Esophagus muscularis mucosa (tissue), 4 donors: ENCODE data around the gene KAT2B. TPM values are rescaled to one million over a fixed set of nuclear protein-coding genes. Genes with fewer than 3 reads are reported as not detected.

Experiments used
- DNase-seq: peaks from one replicate; pipeline ENCODE4 v3.0.0-alpha.2; 2017; ENCODE audit errors: extremely low spot score
- H3K27ac ChIP-seq, 4 donors: fragments of 200-600 bp; sonication (generic); replicated peaks in 1 of 4; 1 replicate in 3 of 4; 2 replicates in 1 of 4; pipeline ENCODE4 v1.5.1; 2016 to 2019; ENCODE audit warnings: mild to moderate bottlenecking in 1 of 4
- H3K27me3 ChIP-seq, 4 donors: fragments of 200-600 bp; sonication (generic); one replicate each; pipeline versions ENCODE4 v1.5.1 to v1.6.0; 2016 to 2019
- H3K36me3 ChIP-seq, 4 donors: fragments of 200-600 bp; sonication (generic); one replicate each; pipeline ENCODE4 v1.5.1; 2016 to 2019
- H3K4me1 ChIP-seq, 4 donors: fragments of 200-600 bp; sonication (generic); one replicate each; pipeline ENCODE4 v1.5.1; 2016 to 2019
- H3K4me3 ChIP-seq, 4 donors: fragments of 200-600 bp; sonication (generic); 1 replicate in 2 of 4; 2 replicates in 2 of 4; pipeline ENCODE4 v1.5.1; 2016 to 2019; ENCODE audit warnings: mild to moderate bottlenecking in 4 of 4, moderate library complexity in 1 of 4
- H3K9me3 ChIP-seq, 4 donors: fragments of 200-600 bp; sonication (generic); 1 replicate in 3 of 4; 2 replicates in 1 of 4; pipeline ENCODE4 v1.5.1; 2016 to 2019
- CTCF ChIP-seq, 3 experiments: fragments of 200-600 bp in 2 of 3; fragments of 450-650 bp in 1 of 3; sonication (generic) in 2 of 3; IDR thresholded peaks; one replicate each; pipeline ENCODE4 v1.5.1; 2017 to 2019; ENCODE audit warnings: antibody characterized with exemption in 3 of 3, mild to moderate bottlenecking in 2 of 3, moderate library complexity in 1 of 3
- EP300 ChIP-seq: sonication (generic); formaldehyde crosslinking; IDR thresholded peaks from one replicate; pipeline ENCODE4 v1.6.1; 2017; ENCODE audit warnings: antibody characterized with exemption
- POLR2A ChIP-seq: fragments of 450-650 bp; IDR thresholded peaks from one replicate; pipeline ENCODE4 v1.6.1; 2017; ENCODE audit warnings: antibody characterized with exemption, moderate library complexity, mild to moderate bottlenecking, low read depth
- POLR2AphosphoS5 ChIP-seq, 2 donors: sonication (generic); formaldehyde crosslinking; IDR thresholded peaks; one replicate each; pipeline ENCODE4 v1.6.1; 2017; ENCODE audit warnings: antibody characterized with exemption in 2 of 2
- WGBS: methylation state at CpG from one replicate; pipeline ENCODE4 v1.1.5; 2018; 5-methylcytosine and 5-hydroxymethylcytosine counted together
- intact Hi-C: fragments of 100-400 bp; cut with DNase I; formaldehyde crosslinking; loops from one replicate; pipeline ENCODE4 v1.15.1; 2023
- total RNA-seq, 4 donors: library from RNA; depleted of rRNA; stranded (reverse); fragments of >200 nt; gene quantifications; one replicate each; pipeline versions ENCODE4 v1.1.0 to v1.2.1, GENCODE V29; 2016

KAT2B gene
- total RNA-seq, 4 donors from 2014 or later: 37.8 to 58.5 (median 49.5) TPM

DNA sequence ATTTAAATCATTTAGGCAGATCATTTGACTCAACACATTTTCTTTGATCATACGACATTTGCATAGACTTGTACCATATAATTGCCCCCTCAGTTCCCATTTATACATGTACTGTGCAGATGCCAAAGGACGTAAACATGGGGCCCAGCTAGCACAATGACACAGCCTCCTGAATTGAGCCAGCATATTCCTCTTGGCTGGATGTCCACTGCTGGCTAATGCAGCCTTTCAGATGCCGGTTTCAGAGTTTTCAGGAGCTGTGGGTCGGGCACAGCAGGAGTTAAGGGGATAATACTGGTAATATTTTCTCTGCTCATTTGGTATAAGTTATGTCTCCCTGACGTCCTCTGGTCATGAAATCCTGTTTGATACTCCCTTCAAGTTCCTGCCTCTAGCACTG is 39.4 kb downstream of the KAT2B start:
- peaks cover 19 to 31% (median 21%) of the 10 kb centered on the region in 4 donors for H3K4me1 ChIP-seq
- peaks cover 0 to 12% (median 3%) of the 10 kb centered on the region in 4 donors for H3K36me3 ChIP-seq
- no peak overlapping the region for H3K27ac ChIP-seq
- no peak overlapping the region for H3K4me3 ChIP-seq
- H3K9me3 ChIP-seq: no peaks in the 10 kb centered on the region
- no peak for TF ChIP-seq CTCF (IDR thresholded peaks at IDR 0.05)
- no peak for TF ChIP-seq POLR2A
- no peak for TF ChIP-seq EP300
- TF ChIP-seq POLR2AphosphoS5 (IDR thresholded peaks at IDR 0.05): no peak
- DNase-seq: no peak
- 86% methylated on average over 5 of the region's 5 CpGs for WGBS
- H3K27me3 ChIP-seq: no peaks in the 10 kb centered on the region
- intact Hi-C loops: no loop called here

DNA sequence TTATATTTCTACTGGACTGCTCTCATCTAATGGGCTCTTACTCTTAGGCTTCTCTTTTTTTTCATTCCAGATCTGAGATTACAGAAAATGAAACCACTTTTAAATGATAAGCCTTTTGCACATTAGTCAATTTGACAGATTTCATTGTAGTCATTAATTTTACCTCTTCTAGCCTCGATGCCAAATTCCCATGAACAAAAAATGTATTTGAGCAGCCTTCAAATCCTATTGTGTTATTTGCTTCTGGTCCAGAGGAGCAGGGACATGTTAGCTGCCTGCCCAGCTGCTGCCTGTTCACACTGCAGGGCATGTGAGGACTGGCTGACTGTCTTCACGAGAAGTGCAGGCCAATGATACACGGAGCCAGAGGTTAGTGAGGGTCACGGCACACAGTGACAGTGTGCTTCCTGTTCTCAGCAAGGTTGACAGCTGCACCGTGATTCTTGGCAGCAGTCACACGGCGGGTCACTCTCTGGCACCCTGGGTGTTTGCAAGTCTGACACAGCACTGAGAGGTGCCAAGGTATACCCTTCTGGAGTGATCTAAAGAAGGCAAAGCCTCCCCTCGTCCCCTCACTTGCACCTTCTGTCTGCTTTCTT is 40.8 kb downstream of the KAT2B start:
- H3K27me3 ChIP-seq: no peaks in the 10 kb centered on the region
- DNase-seq: no peak
- WGBS: 15% methylated on average over 8 of the region's 8 CpGs
- H3K27ac ChIP-seq: peak overlapping the region in 1 of 4 donors; percentile 32
- intact Hi-C loops: no loop called here
- peaks cover 0 to 15% (median 7%) of the 10 kb centered on the region in 4 donors for H3K36me3 ChIP-seq
- TF ChIP-seq EP300 (no peak), POLR2AphosphoS5 (IDR thresholded peaks at IDR 0.05) (peak; percentile 57 to 65)
- H3K9me3 ChIP-seq: no peaks in the 10 kb centered on the region
- H3K4me3 ChIP-seq: no peak overlapping the region
- H3K4me1 ChIP-seq: peaks cover 19 to 27% (median 21%) of the 10 kb centered on the region in 4 donors

- Histone ChIP-seq H3K36me3 (peaks cover 0 to 20% (median 9%) of the 10 kb centered on the region in 4 donors), H3K27ac (no peak overlapping the region), H3K27me3 (no peaks in the 10 kb centered on the region), H3K9me3 (no peaks in the 10 kb centered on the region), H3K4me1 (peaks cover 18 to 22% (median 20%) of the 10 kb centered on the region in 4 donors), H3K4me3 (no peak overlapping the region)
- intact Hi-C loops: no loop called here
- no peak for DNase-seq
- no peak for TF ChIP-seq EP300
- TF ChIP-seq POLR2AphosphoS5 (IDR thresholded peaks at IDR 0.05): no peak
- no peak for TF ChIP-seq POLR2A
- no peak for TF ChIP-seq CTCF (IDR thresholded peaks at IDR 0.05)
These were observed 43.0 kb downstream of the KAT2B start for GRCh38 chr3:20083253-20083652.

GRCh38 chr3:20083953-20084352 is 43.7 kb downstream of the KAT2B start:
- no peak overlapping the region for H3K27ac ChIP-seq
- 95% methylated on average over 2 of the region's 2 CpGs for WGBS
- intact Hi-C loops: no loop called here

More at GRCh38 chr3:20083953-20084352, 43.7 kb downstream of the KAT2B start:
- no peaks in the 10 kb centered on the region for H3K27me3 ChIP-seq
- no peak for TF ChIP-seq EP300
- no peak for TF ChIP-seq POLR2A
- TF ChIP-seq CTCF (IDR thresholded peaks at IDR 0.05): no peak
- no peak for TF ChIP-seq POLR2AphosphoS5 (IDR thresholded peaks at IDR 0.05)
- H3K9me3 ChIP-seq: no peaks in the 10 kb centered on the region
- peaks cover 18 to 22% (median 20%) of the 10 kb centered on the region in 4 donors for H3K4me1 ChIP-seq
- no peak for DNase-seq
- no peak overlapping the region for H3K4me3 ChIP-seq
- H3K36me3 ChIP-seq: peaks cover 0 to 14% (median 5%) of the 10 kb centered on the region in 4 donors
